Retina (tissue), 1 donor: ENCODE measurements around the gene XIAP.
A peak's percentile ranks its signal among the peaks of the same experiment; 100 is the strongest.
"Not testable (repeated sequence)": the region's sequence is repeated elsewhere in the genome, so short reads cannot be mapped to it uniquely, and the experiment has no call there.

Experiments used
- DNase-seq: peaks from one replicate; pipeline ENCODE4 v3.0.0-alpha.2; 2016

The XIAP gene

GRCh38 chrX:123878252-123878721 is 18.4 kb downstream of the XIAP start:
- no peak for DNase-seq

GRCh38 chrX:123881330-123881729 is 21.5 kb downstream of the XIAP start:
- DNase-seq, result no peak

GRCh38 chrX:123882391-123882790 is 22.5 kb downstream of the XIAP start:
- no peak for DNase-seq

- DNase-seq, result peak; percentile 4
Observed at GRCh38 chrX:123884809-123885408, 25.1 kb downstream of the XIAP start.

- no peak for DNase-seq
Observed at GRCh38 chrX:123899701-123900100, 39.8 kb downstream of the XIAP start.

- not testable (repeated sequence) for DNase-seq
Observed at GRCh38 chrX:123903261-123903660, 43.4 kb downstream of the XIAP start.

GRCh38 chrX:123905332-123905731 is 45.5 kb downstream of the XIAP start:
- no peak for DNase-seq

- DNase-seq, result no peak
Observed at GRCh38 chrX:123906557-123907316, 46.9 kb downstream of the XIAP start.

- DNase-seq, result no peak
Observed at GRCh38 chrX:123909523-123909922, 49.7 kb downstream of the XIAP start.

- DNase-seq, result no peak
Observed at GRCh38 chrX:123917069-123917468, 57.2 kb downstream of the XIAP start.

- no peak for DNase-seq
Observed at GRCh38 chrX:123918106-123918721, 58.4 kb downstream of the XIAP start.

GRCh38 chrX:123920105-123920785 is 60.4 kb downstream of the XIAP start:
- DNase-seq, result no peak

GRCh38 chrX:123923211-123923610 is 63.4 kb downstream of the XIAP start:
- DNase-seq, result no peak

- no peak for DNase-seq
Observed at GRCh38 chrX:123924186-123924585, 64.3 kb downstream of the XIAP start.

GRCh38 chrX:123927845-123928244 is 68.0 kb downstream of the XIAP start:
- DNase-seq, result no peak

- DNase-seq, result not testable (repeated sequence)
Observed at GRCh38 chrX:123932055-123932454, 72.2 kb downstream of the XIAP start.

GRCh38 chrX:123943074-123943473 is 83.2 kb downstream of the XIAP start:
- DNase-seq, result no peak

GRCh38 chrX:123943488-123943887 is 83.6 kb downstream of the XIAP start:
- DNase-seq, result no peak

GRCh38 chrX:123949846-123950245 is 90.0 kb downstream of the XIAP start:
- DNase-seq, result no peak

- DNase-seq, result peak; percentile 73
Observed at GRCh38 chrX:123959281-123960063, 99.6 kb downstream of the XIAP start.

GRCh38 chrX:123960956-123961267 is 101.1 kb downstream of the XIAP start:
- DNase-seq, result no peak

GRCh38 chrX:123961268-123962005 is 101.6 kb downstream of the XIAP start, which contains the start of gene STAG2:
Gene STAG2, plus strand, starts transcription at chrX:123961706. Its CDS starts 60,922 bp downstream, at chrX:124022628.
- DNase-seq, result peak; percentile 74
